LNCAP (cell line): ENCODE results near the gene GABRP.

Experiments used
- CTCF ChIP-seq: fragments of 450-650 bp; IDR thresholded peaks from 2 replicates; pipeline ENCODE4 v1.5.1; 2017; ENCODE audit warnings: mild to moderate bottlenecking

Gene GABRP

GRCh38 chr5:170813231-170813630 lies 29.7 kb downstream of the GABRP start:
- no peak for TF ChIP-seq CTCF

GRCh38 chr5:170817195-170817594 lies 33.7 kb downstream of the GABRP start:
- TF ChIP-seq CTCF: no peak

DNA sequence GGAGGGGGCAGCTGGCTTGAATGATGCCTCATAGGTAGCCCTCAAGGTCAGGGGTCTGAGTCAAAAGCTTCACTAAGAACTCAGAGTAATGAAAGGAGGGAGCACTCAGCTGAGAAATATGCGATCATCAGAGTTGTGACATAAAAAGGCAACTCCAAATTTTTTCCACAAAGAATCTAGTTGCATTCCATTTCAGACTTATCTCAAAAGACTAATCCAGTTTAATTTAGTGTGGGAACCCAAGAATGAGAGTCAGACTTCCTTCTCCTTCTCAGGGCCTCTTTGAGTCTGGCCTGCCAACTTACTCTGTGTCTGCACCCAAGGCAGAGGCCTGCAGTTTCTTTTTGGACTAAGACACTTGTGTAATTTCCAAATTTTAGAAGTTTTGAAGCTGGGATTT lies 34.7 kb downstream of the GABRP start:
- no peak for TF ChIP-seq CTCF

DNA sequence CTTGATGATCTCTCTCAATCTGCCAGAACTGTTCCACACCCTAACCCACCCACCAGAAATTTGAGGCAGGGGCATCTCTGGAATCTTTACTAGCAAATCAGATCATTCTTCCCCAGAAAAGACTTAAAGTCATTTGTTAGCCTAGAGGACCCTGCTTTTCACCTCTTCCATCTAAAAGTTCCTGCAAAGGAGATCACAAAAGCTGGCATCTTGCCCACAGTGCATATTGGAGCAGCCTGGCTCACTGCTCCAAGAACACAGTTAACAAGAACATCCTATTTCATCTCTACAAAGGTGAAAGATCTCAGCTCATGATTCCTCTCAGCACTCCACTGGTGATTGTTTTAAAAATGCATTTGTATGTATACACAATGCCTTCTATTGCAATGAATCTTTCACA lies 36.3 kb downstream of the GABRP start:
- no peak for TF ChIP-seq CTCF

- TF ChIP-seq CTCF: no peak
Measured at GRCh38 chr5:170821257-170821800, 37.8 kb downstream of the GABRP start.

DNA sequence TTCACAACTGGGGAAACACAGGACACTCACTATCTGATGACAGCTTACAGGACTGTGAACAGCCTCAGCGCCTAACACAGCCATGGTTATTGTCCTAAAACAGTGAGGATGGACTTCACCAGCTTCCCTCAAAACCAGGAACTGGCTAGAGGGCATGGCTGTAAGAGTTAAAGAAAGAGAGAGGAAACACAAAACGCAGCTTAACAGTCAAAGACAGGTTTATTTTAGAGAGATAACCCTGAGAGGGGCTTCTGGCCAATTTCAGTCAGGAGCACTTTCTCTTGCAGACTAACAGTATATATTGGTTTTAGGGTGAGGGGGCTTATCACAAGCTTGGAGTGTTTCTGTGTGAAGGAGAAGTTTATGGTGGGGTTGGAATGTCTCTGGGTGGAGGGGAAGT lies 42.6 kb downstream of the GABRP start:
- no peak for TF ChIP-seq CTCF

DNA sequence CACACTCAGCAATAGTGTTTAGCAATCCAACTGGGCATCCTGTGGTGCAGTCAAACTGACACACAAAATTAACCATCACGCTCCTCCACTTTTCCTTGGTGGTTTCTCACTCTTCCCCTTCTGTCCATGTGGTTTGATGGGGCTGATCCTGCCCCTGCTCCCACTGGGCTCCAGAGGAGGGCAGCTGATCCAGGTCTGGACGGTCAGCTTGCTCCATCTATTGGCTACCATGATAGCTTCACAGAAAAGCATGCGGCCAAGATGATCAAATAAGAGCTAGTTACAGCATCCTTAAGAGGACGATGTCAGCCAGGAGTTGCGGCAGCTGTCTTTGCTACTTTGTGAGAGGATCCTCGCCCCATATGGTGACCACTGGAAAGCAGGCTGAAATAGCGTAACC lies 48.7 kb downstream of the GABRP start:
- no peak for TF ChIP-seq CTCF

- TF ChIP-seq CTCF: no peak
Measured at GRCh38 chr5:170836226-170836625, 52.7 kb downstream of the GABRP start.
